Measurements from ENCODE around the gene TTBK1.
A peak's percentile ranks its signal among the peaks of the same experiment; 100 is the strongest.

TTBK1 gene

GRCh38 chr6:43243664-43244321 lies 512 bp downstream of the TTBK1 start:
- Histone ChIP-seq H3K9me3 (ENCODE audit: control insufficient read depth, insufficient read depth, low read length) (no peaks in the 10 kb centered on the region), H3K4me3 (ENCODE audit: low read depth, low read length) (no peak overlapping the region; the same call in 1 of the 2 replicates), H3K4me1 (ENCODE audit: control insufficient read depth, insufficient read depth, low read length) (no peaks in the 10 kb centered on the region; the same call in 1 of the 2 replicates), H3K36me3 (ENCODE audit: control insufficient read depth, insufficient read depth, low read length) (no peaks in the 10 kb centered on the region), H3K27me3 (ENCODE audit: control insufficient read depth, insufficient read depth, low read length) (peaks cover 64% of the 10 kb centered on the region), H3K9ac (ENCODE audit: low read depth, low read length) (no peak overlapping the region), H3K27ac (ENCODE audit: low read depth, low read length) (no peak overlapping the region)

- peak overlapping the region; percentile 54 for H3K9ac ChIP-seq (ENCODE audit: low read depth, low read length)
These were observed 3.2 kb downstream of the TTBK1 start for GRCh38 chr6:43246301-43247113.

GRCh38 chr6:43247114-43247999 lies 4.1 kb downstream of the TTBK1 start:
- no peaks in the 10 kb centered on the region; the same call in 1 of the 2 replicates for H3K4me1 ChIP-seq (ENCODE audit: control insufficient read depth, insufficient read depth, low read length)
- H3K4me3 ChIP-seq (ENCODE audit: low read depth, low read length), result peak overlapping the region; percentile 80
- H3K27me3 ChIP-seq (ENCODE audit: control insufficient read depth, insufficient read depth, low read length), result peaks cover 43% of the 10 kb centered on the region
- H3K27ac ChIP-seq (ENCODE audit: low read depth, low read length), result no peak overlapping the region
- no peaks in the 10 kb centered on the region for H3K9me3 ChIP-seq (ENCODE audit: control insufficient read depth, insufficient read depth, low read length)
- no peaks in the 10 kb centered on the region for H3K36me3 ChIP-seq (ENCODE audit: control insufficient read depth, insufficient read depth, low read length)
- no peak overlapping the region for H3K9ac ChIP-seq (ENCODE audit: low read depth, low read length)

More at GRCh38 chr6:43246301-43247113, 3.2 kb downstream of the TTBK1 start:
- no peaks in the 10 kb centered on the region; the same call in 1 of the 2 replicates for H3K4me1 ChIP-seq (ENCODE audit: control insufficient read depth, insufficient read depth, low read length)
- H3K36me3 ChIP-seq (ENCODE audit: control insufficient read depth, insufficient read depth, low read length), result no peaks in the 10 kb centered on the region
- H3K9me3 ChIP-seq (ENCODE audit: control insufficient read depth, insufficient read depth, low read length), result no peaks in the 10 kb centered on the region
- peak overlapping the region; percentile 80 for H3K4me3 ChIP-seq (ENCODE audit: low read depth, low read length)
- peak overlapping the region; percentile 62 for H3K27ac ChIP-seq (ENCODE audit: low read depth, low read length)
- peaks cover 52% of the 10 kb centered on the region for H3K27me3 ChIP-seq (ENCODE audit: control insufficient read depth, insufficient read depth, low read length)

GRCh38 chr6:43248101-43248500 lies 4.8 kb downstream of the TTBK1 start:
- Histone ChIP-seq H3K4me1 (ENCODE audit: control insufficient read depth, insufficient read depth, low read length) (no peaks in the 10 kb centered on the region; the same call in 1 of the 2 replicates), H3K27me3 (ENCODE audit: control insufficient read depth, insufficient read depth, low read length) (peaks cover 36% of the 10 kb centered on the region), H3K27ac (ENCODE audit: low read depth, low read length) (no peak overlapping the region), H3K9ac (ENCODE audit: low read depth, low read length) (no peak overlapping the region), H3K4me3 (ENCODE audit: low read depth, low read length) (peak overlapping the region; percentile 80), H3K9me3 (ENCODE audit: control insufficient read depth, insufficient read depth, low read length) (no peaks in the 10 kb centered on the region), H3K36me3 (ENCODE audit: control insufficient read depth, insufficient read depth, low read length) (no peaks in the 10 kb centered on the region)

GRCh38 chr6:43248791-43249190 lies 5.5 kb downstream of the TTBK1 start:
- Histone ChIP-seq H3K9ac (ENCODE audit: low read depth, low read length) (no peak overlapping the region), H3K27me3 (ENCODE audit: control insufficient read depth, insufficient read depth, low read length) (peaks cover 30% of the 10 kb centered on the region), H3K9me3 (ENCODE audit: control insufficient read depth, insufficient read depth, low read length) (no peaks in the 10 kb centered on the region)

GRCh38 chr6:43250992-43251373 lies 7.7 kb downstream of the TTBK1 start:
- H3K4me1 ChIP-seq (ENCODE audit: control insufficient read depth, insufficient read depth, low read length), result no peaks in the 10 kb centered on the region; the same call in 1 of the 2 replicates
- no peak overlapping the region for H3K4me3 ChIP-seq (ENCODE audit: low read depth, low read length)
- no peak overlapping the region for H3K27ac ChIP-seq (ENCODE audit: low read depth, low read length)
- no peaks in the 10 kb centered on the region for H3K36me3 ChIP-seq (ENCODE audit: control insufficient read depth, insufficient read depth, low read length)
- no peaks in the 10 kb centered on the region for H3K9me3 ChIP-seq (ENCODE audit: control insufficient read depth, insufficient read depth, low read length)
- peaks cover 8% of the 10 kb centered on the region for H3K27me3 ChIP-seq (ENCODE audit: control insufficient read depth, insufficient read depth, low read length)
- no peak overlapping the region for H3K9ac ChIP-seq (ENCODE audit: low read depth, low read length)

More at GRCh38 chr6:43248791-43249190, 5.5 kb downstream of the TTBK1 start:
- Histone ChIP-seq H3K4me1 (ENCODE audit: control insufficient read depth, insufficient read depth, low read length) (no peaks in the 10 kb centered on the region; the same call in 1 of the 2 replicates), H3K36me3 (ENCODE audit: control insufficient read depth, insufficient read depth, low read length) (no peaks in the 10 kb centered on the region), H3K27ac (ENCODE audit: low read depth, low read length) (no peak overlapping the region), H3K4me3 (ENCODE audit: low read depth, low read length) (no peak overlapping the region)

- Histone ChIP-seq H3K4me3 (ENCODE audit: low read depth, low read length) (no peak overlapping the region), H3K36me3 (ENCODE audit: control insufficient read depth, insufficient read depth, low read length) (no peaks in the 10 kb centered on the region), H3K9ac (ENCODE audit: low read depth, low read length) (no peak overlapping the region), H3K27ac (ENCODE audit: low read depth, low read length) (no peak overlapping the region), H3K9me3 (ENCODE audit: control insufficient read depth, insufficient read depth, low read length) (no peaks in the 10 kb centered on the region), H3K4me1 (ENCODE audit: control insufficient read depth, insufficient read depth, low read length) (no peaks in the 10 kb centered on the region), H3K27me3 (ENCODE audit: control insufficient read depth, insufficient read depth, low read length) (no peaks in the 10 kb centered on the region)
These were observed 10.1 kb downstream of the TTBK1 start for GRCh38 chr6:43253401-43253800.

- Histone ChIP-seq H3K27me3 (ENCODE audit: control insufficient read depth, insufficient read depth, low read length) (no peaks in the 10 kb centered on the region), H3K36me3 (ENCODE audit: control insufficient read depth, insufficient read depth, low read length) (no peaks in the 10 kb centered on the region), H3K4me1 (ENCODE audit: control insufficient read depth, insufficient read depth, low read length) (no peaks in the 10 kb centered on the region), H3K9me3 (ENCODE audit: control insufficient read depth, insufficient read depth, low read length) (no peaks in the 10 kb centered on the region), H3K9ac (ENCODE audit: low read depth, low read length) (no peak overlapping the region), H3K4me3 (ENCODE audit: low read depth, low read length) (no peak overlapping the region), H3K27ac (ENCODE audit: low read depth, low read length) (no peak overlapping the region)
These were observed 11.0 kb downstream of the TTBK1 start for GRCh38 chr6:43254138-43254817.

GRCh38 chr6:43254846-43255245 lies 11.6 kb downstream of the TTBK1 start:
- Histone ChIP-seq H3K27me3 (ENCODE audit: control insufficient read depth, insufficient read depth, low read length) (no peaks in the 10 kb centered on the region), H3K4me3 (ENCODE audit: low read depth, low read length) (no peak overlapping the region), H3K27ac (ENCODE audit: low read depth, low read length) (no peak overlapping the region)

GRCh38 chr6:43255408-43256054 lies 12.2 kb downstream of the TTBK1 start:
- Histone ChIP-seq H3K4me3 (ENCODE audit: low read depth, low read length) (no peak overlapping the region), H3K9ac (ENCODE audit: low read depth, low read length) (no peak overlapping the region), H3K27me3 (ENCODE audit: control insufficient read depth, insufficient read depth, low read length) (no peaks in the 10 kb centered on the region), H3K27ac (ENCODE audit: low read depth, low read length) (no peak overlapping the region), H3K9me3 (ENCODE audit: control insufficient read depth, insufficient read depth, low read length) (no peaks in the 10 kb centered on the region), H3K4me1 (ENCODE audit: control insufficient read depth, insufficient read depth, low read length) (no peaks in the 10 kb centered on the region), H3K36me3 (ENCODE audit: control insufficient read depth, insufficient read depth, low read length) (no peaks in the 10 kb centered on the region)

More at GRCh38 chr6:43254846-43255245, 11.6 kb downstream of the TTBK1 start:
- no peaks in the 10 kb centered on the region for H3K36me3 ChIP-seq (ENCODE audit: control insufficient read depth, insufficient read depth, low read length)
- H3K4me1 ChIP-seq (ENCODE audit: control insufficient read depth, insufficient read depth, low read length), result no peaks in the 10 kb centered on the region
- no peak overlapping the region for H3K9ac ChIP-seq (ENCODE audit: low read depth, low read length)
- H3K9me3 ChIP-seq (ENCODE audit: control insufficient read depth, insufficient read depth, low read length), result no peaks in the 10 kb centered on the region
